Measurements from ENCODE around the gene SDK1.

Gene SDK1

GRCh38 chr7:4013793-4014192 is 712.7 kb downstream of the SDK1 start:
- Histone ChIP-seq H3K9me3 (ENCODE audit: control insufficient read depth, low read length) (no peaks in the 10 kb centered on the region), H3K4me3 (ENCODE audit: insufficient read depth, low read depth, low read length, poor library complexity, severe bottlenecking) (no peak overlapping the region), H3K27me3 (replicated peaks; ENCODE audit: control insufficient read depth, insufficient read depth, low read length, poor library complexity, severe bottlenecking) (no peaks in the 10 kb centered on the region), H3K36me3 (ENCODE audit: control insufficient read depth, insufficient read depth, low read length) (no peaks in the 10 kb centered on the region), H3K27ac (ENCODE audit: insufficient read depth, low read length, poor library complexity, severe bottlenecking) (no peak overlapping the region), H3K4me1 (ENCODE audit: control insufficient read depth, insufficient read depth, low read length, poor library complexity, severe bottlenecking) (no peaks in the 10 kb centered on the region)
- DNase-seq: no peak

GRCh38 chr7:4014346-4015050 is 713.4 kb downstream of the SDK1 start:
- H3K27ac ChIP-seq (ENCODE audit: insufficient read depth, low read length, poor library complexity, severe bottlenecking): no peak overlapping the region
- no peaks in the 10 kb centered on the region for H3K9me3 ChIP-seq (ENCODE audit: control insufficient read depth, low read length)
- no peaks in the 10 kb centered on the region for H3K4me1 ChIP-seq (ENCODE audit: control insufficient read depth, insufficient read depth, low read length, poor library complexity, severe bottlenecking)
- H3K4me3 ChIP-seq (ENCODE audit: insufficient read depth, low read depth, low read length, poor library complexity, severe bottlenecking): no peak overlapping the region
- H3K27me3 ChIP-seq (replicated peaks; ENCODE audit: control insufficient read depth, insufficient read depth, low read length, poor library complexity, severe bottlenecking): no peaks in the 10 kb centered on the region
- no peaks in the 10 kb centered on the region for H3K36me3 ChIP-seq (ENCODE audit: control insufficient read depth, insufficient read depth, low read length)
- DNase-seq: no peak

GRCh38 chr7:4015371-4015770 is 714.3 kb downstream of the SDK1 start:
- Histone ChIP-seq H3K27ac (ENCODE audit: insufficient read depth, low read length, poor library complexity, severe bottlenecking) (no peak overlapping the region), H3K4me3 (ENCODE audit: insufficient read depth, low read depth, low read length, poor library complexity, severe bottlenecking) (no peak overlapping the region), H3K36me3 (ENCODE audit: control insufficient read depth, insufficient read depth, low read length) (no peaks in the 10 kb centered on the region), H3K4me1 (ENCODE audit: control insufficient read depth, insufficient read depth, low read length, poor library complexity, severe bottlenecking) (no peaks in the 10 kb centered on the region), H3K9me3 (ENCODE audit: control insufficient read depth, low read length) (no peaks in the 10 kb centered on the region), H3K27me3 (replicated peaks; ENCODE audit: control insufficient read depth, insufficient read depth, low read length, poor library complexity, severe bottlenecking) (no peaks in the 10 kb centered on the region)
- DNase-seq: no peak

- Histone ChIP-seq H3K36me3 (ENCODE audit: control insufficient read depth, insufficient read depth, low read length) (no peaks in the 10 kb centered on the region), H3K4me1 (ENCODE audit: control insufficient read depth, insufficient read depth, low read length, poor library complexity, severe bottlenecking) (no peaks in the 10 kb centered on the region), H3K27me3 (replicated peaks; ENCODE audit: control insufficient read depth, insufficient read depth, low read length, poor library complexity, severe bottlenecking) (no peaks in the 10 kb centered on the region), H3K27ac (ENCODE audit: insufficient read depth, low read length, poor library complexity, severe bottlenecking) (no peak overlapping the region), H3K4me3 (ENCODE audit: insufficient read depth, low read depth, low read length, poor library complexity, severe bottlenecking) (no peak overlapping the region), H3K9me3 (ENCODE audit: control insufficient read depth, low read length) (no peaks in the 10 kb centered on the region)
- no peak for DNase-seq
Measured at GRCh38 chr7:4015996-4016395, 714.9 kb downstream of the SDK1 start.

- Histone ChIP-seq H3K4me1 (ENCODE audit: control insufficient read depth, insufficient read depth, low read length, poor library complexity, severe bottlenecking) (no peaks in the 10 kb centered on the region), H3K4me3 (ENCODE audit: insufficient read depth, low read depth, low read length, poor library complexity, severe bottlenecking) (no peak overlapping the region), H3K27ac (ENCODE audit: insufficient read depth, low read length, poor library complexity, severe bottlenecking) (no peak overlapping the region), H3K27me3 (replicated peaks; ENCODE audit: control insufficient read depth, insufficient read depth, low read length, poor library complexity, severe bottlenecking) (no peaks in the 10 kb centered on the region), H3K9me3 (ENCODE audit: control insufficient read depth, low read length) (no peaks in the 10 kb centered on the region), H3K36me3 (ENCODE audit: control insufficient read depth, insufficient read depth, low read length) (no peaks in the 10 kb centered on the region)
- DNase-seq: no peak
Measured at GRCh38 chr7:4017081-4017480, 716.0 kb downstream of the SDK1 start.

GRCh38 chr7:4017785-4018184 is 716.7 kb downstream of the SDK1 start:
- Histone ChIP-seq H3K9me3 (ENCODE audit: control insufficient read depth, low read length) (no peaks in the 10 kb centered on the region), H3K4me3 (ENCODE audit: insufficient read depth, low read depth, low read length, poor library complexity, severe bottlenecking) (no peak overlapping the region), H3K4me1 (ENCODE audit: control insufficient read depth, insufficient read depth, low read length, poor library complexity, severe bottlenecking) (no peaks in the 10 kb centered on the region), H3K27ac (ENCODE audit: insufficient read depth, low read length, poor library complexity, severe bottlenecking) (no peak overlapping the region), H3K27me3 (replicated peaks; ENCODE audit: control insufficient read depth, insufficient read depth, low read length, poor library complexity, severe bottlenecking) (no peaks in the 10 kb centered on the region), H3K36me3 (ENCODE audit: control insufficient read depth, insufficient read depth, low read length) (no peaks in the 10 kb centered on the region)
- DNase-seq: no peak

- Histone ChIP-seq H3K36me3 (ENCODE audit: control insufficient read depth, insufficient read depth, low read length) (no peaks in the 10 kb centered on the region), H3K27ac (ENCODE audit: insufficient read depth, low read length, poor library complexity, severe bottlenecking) (no peak overlapping the region), H3K4me3 (ENCODE audit: insufficient read depth, low read depth, low read length, poor library complexity, severe bottlenecking) (no peak overlapping the region), H3K27me3 (replicated peaks; ENCODE audit: control insufficient read depth, insufficient read depth, low read length, poor library complexity, severe bottlenecking) (no peaks in the 10 kb centered on the region), H3K9me3 (ENCODE audit: control insufficient read depth, low read length) (no peaks in the 10 kb centered on the region), H3K4me1 (ENCODE audit: control insufficient read depth, insufficient read depth, low read length, poor library complexity, severe bottlenecking) (no peaks in the 10 kb centered on the region)
- no peak for DNase-seq
Measured at GRCh38 chr7:4018601-4019316, 717.7 kb downstream of the SDK1 start.

GRCh38 chr7:4020086-4020485 is 719.0 kb downstream of the SDK1 start:
- Histone ChIP-seq H3K27ac (ENCODE audit: insufficient read depth, low read length, poor library complexity, severe bottlenecking) (no peak overlapping the region), H3K9me3 (ENCODE audit: control insufficient read depth, low read length) (no peaks in the 10 kb centered on the region), H3K36me3 (ENCODE audit: control insufficient read depth, insufficient read depth, low read length) (no peaks in the 10 kb centered on the region), H3K4me3 (ENCODE audit: insufficient read depth, low read depth, low read length, poor library complexity, severe bottlenecking) (no peak overlapping the region), H3K4me1 (ENCODE audit: control insufficient read depth, insufficient read depth, low read length, poor library complexity, severe bottlenecking) (no peaks in the 10 kb centered on the region), H3K27me3 (replicated peaks; ENCODE audit: control insufficient read depth, insufficient read depth, low read length, poor library complexity, severe bottlenecking) (no peaks in the 10 kb centered on the region)
- no peak for DNase-seq

GRCh38 chr7:4021413-4021812 is 720.4 kb downstream of the SDK1 start:
- DNase-seq: no peak
- no peaks in the 10 kb centered on the region for H3K4me1 ChIP-seq (ENCODE audit: control insufficient read depth, insufficient read depth, low read length, poor library complexity, severe bottlenecking)
- H3K27ac ChIP-seq (ENCODE audit: insufficient read depth, low read length, poor library complexity, severe bottlenecking): no peak overlapping the region
- H3K4me3 ChIP-seq (ENCODE audit: insufficient read depth, low read depth, low read length, poor library complexity, severe bottlenecking): no peak overlapping the region
- H3K36me3 ChIP-seq (ENCODE audit: control insufficient read depth, insufficient read depth, low read length): no peaks in the 10 kb centered on the region
- no peaks in the 10 kb centered on the region for H3K9me3 ChIP-seq (ENCODE audit: control insufficient read depth, low read length)
- H3K27me3 ChIP-seq (replicated peaks; ENCODE audit: control insufficient read depth, insufficient read depth, low read length, poor library complexity, severe bottlenecking): no peaks in the 10 kb centered on the region

GRCh38 chr7:4022265-4022664 is 721.2 kb downstream of the SDK1 start:
- Histone ChIP-seq H3K36me3 (ENCODE audit: control insufficient read depth, insufficient read depth, low read length) (no peaks in the 10 kb centered on the region), H3K4me3 (ENCODE audit: insufficient read depth, low read depth, low read length, poor library complexity, severe bottlenecking) (no peak overlapping the region)

More at GRCh38 chr7:4022265-4022664, 721.2 kb downstream of the SDK1 start:
- Histone ChIP-seq H3K27ac (ENCODE audit: insufficient read depth, low read length, poor library complexity, severe bottlenecking) (no peak overlapping the region), H3K4me1 (ENCODE audit: control insufficient read depth, insufficient read depth, low read length, poor library complexity, severe bottlenecking) (no peaks in the 10 kb centered on the region), H3K27me3 (replicated peaks; ENCODE audit: control insufficient read depth, insufficient read depth, low read length, poor library complexity, severe bottlenecking) (no peaks in the 10 kb centered on the region), H3K9me3 (ENCODE audit: control insufficient read depth, low read length) (no peaks in the 10 kb centered on the region)
- no peak for DNase-seq

All from effector memory CD4-positive, alpha-beta T cell (primary cell).